ENCODE results near the gene GALNT17. TPM values are rescaled to one million over a fixed set of nuclear protein-coding genes. Genes with fewer than 3 reads are reported as not detected.

Gene GALNT17
- total and polyA plus RNA-seq, 3 experiments from 2014 or later, result not detected

DNA sequence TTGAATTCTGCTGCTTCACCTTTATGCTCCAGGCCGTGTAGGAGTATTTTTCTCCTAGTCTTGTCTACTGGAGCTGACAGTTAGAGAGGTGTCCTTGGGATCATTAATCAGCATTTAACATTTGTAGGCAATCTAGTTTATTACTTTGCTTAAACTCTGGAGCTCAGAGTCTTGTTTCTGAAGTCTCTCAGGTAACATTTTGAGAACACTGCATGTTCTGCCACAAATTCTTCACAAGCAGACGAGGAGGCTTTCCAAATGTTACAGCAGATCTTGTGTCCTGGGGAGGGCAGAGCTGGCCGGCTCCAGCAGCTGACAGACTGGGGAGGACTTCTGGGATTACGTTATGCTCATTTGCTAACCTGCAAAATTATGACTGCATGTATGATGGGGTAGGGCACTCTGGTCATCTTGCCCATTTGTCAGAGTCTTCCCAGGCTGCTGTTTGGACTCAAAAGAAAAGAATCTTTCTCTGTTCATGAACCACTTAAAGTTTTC, 50.5 kb downstream of the GALNT17 start:
- ChIA-PET POLR2A (no interaction called here), CTCF (no interaction called here)
- Histone ChIP-seq H3K36me3 (ENCODE audit: insufficient read depth, low read length) (no peaks in the 10 kb centered on the region), H3K9me3 (ENCODE audit: low read length) (no peaks in the 10 kb centered on the region), H3K4me1 (ENCODE audit: insufficient read depth, low read length) (no peaks in the 10 kb centered on the region), H3K4me3 (ENCODE audit: low read length) (no peak overlapping the region), H3K27me3 (ENCODE audit: insufficient read depth, low read length, poor library complexity, severe bottlenecking) (no peaks in the 10 kb centered on the region), H3K27ac (ENCODE audit: low read depth, low read length) (no peak overlapping the region)
- no peak for DNase-seq
- Mint-ChIP-seq H3K9me3 (peaks cover 3 to 17% (median 11%) of the 10 kb centered on the region in 5 donors), H3K4me3 (no peak overlapping the region), H3K36me3 (peaks cover 0 to 2% (median 0%) of the 10 kb centered on the region in 3 donors), H3K27ac (no peak overlapping the region), H3K27me3 (peaks cover 0 to 2% of the 10 kb centered on the region in 2 donors), H3K4me1 (no peaks in the 10 kb centered on the region)

DNA sequence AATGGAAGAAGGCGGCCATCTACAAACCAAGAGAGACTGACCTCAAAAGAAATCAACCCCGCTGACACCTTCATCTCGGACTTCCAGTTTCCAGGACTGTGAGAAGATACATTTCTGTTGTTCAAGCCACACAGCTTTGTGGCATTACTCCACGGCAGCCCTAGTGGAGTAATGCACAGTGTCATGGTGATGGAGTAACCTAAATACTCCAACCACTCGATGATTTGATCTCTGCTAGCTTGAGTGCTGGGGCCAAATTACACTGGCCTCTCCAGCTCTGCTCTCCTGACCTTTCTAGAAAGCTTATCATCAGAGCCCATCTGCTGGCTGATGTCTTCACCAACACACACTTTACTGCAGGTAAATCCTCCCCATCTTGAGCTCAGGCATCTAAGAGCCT, 52.2 kb downstream of the GALNT17 start:
- no peak overlapping the region for H3K27ac Mint-ChIP-seq

GRCh38 chr7:71184609-71185008, 52.7 kb downstream of the GALNT17 start:
- H3K36me3 Mint-ChIP-seq, result peaks cover 0 to 2% (median 0%) of the 10 kb centered on the region in 3 donors
- no peaks in the 10 kb centered on the region for H3K9me3 ChIP-seq (ENCODE audit: low read length)
- no peaks in the 10 kb centered on the region for H3K4me1 ChIP-seq (ENCODE audit: insufficient read depth, low read length)
- no peak overlapping the region for H3K27ac Mint-ChIP-seq
- POLR2A ChIA-PET, result no interaction called here
- H3K4me1 Mint-ChIP-seq, result no peaks in the 10 kb centered on the region
- H3K27me3 ChIP-seq (ENCODE audit: insufficient read depth, low read length, poor library complexity, severe bottlenecking), result no peaks in the 10 kb centered on the region
- CTCF ChIA-PET, result no interaction called here
- H3K36me3 ChIP-seq (ENCODE audit: insufficient read depth, low read length), result no peaks in the 10 kb centered on the region
- H3K27me3 Mint-ChIP-seq, result peaks cover 0 to 2% of the 10 kb centered on the region in 2 donors
- no peak overlapping the region for H3K4me3 ChIP-seq (ENCODE audit: low read length)
- DNase-seq, result no peak
- H3K27ac ChIP-seq (ENCODE audit: low read depth, low read length), result no peak overlapping the region
- H3K9me3 Mint-ChIP-seq, result peaks cover 8 to 26% (median 16%) of the 10 kb centered on the region in 5 donors
- no peak overlapping the region for H3K4me3 Mint-ChIP-seq

More for the DNA sequence above, 52.2 kb downstream of the GALNT17 start:
- no peak for DNase-seq
- Mint-ChIP-seq H3K36me3 (peaks cover 0 to 2% (median 0%) of the 10 kb centered on the region in 3 donors), H3K4me1 (no peaks in the 10 kb centered on the region), H3K4me3 (no peak overlapping the region), H3K27me3 (peaks cover 0 to 2% of the 10 kb centered on the region in 2 donors), H3K9me3 (peaks cover 4 to 22% (median 16%) of the 10 kb centered on the region in 5 donors)
- Histone ChIP-seq H3K4me1 (ENCODE audit: insufficient read depth, low read length) (no peaks in the 10 kb centered on the region), H3K4me3 (ENCODE audit: low read length) (no peak overlapping the region), H3K9me3 (ENCODE audit: low read length) (no peaks in the 10 kb centered on the region), H3K36me3 (ENCODE audit: insufficient read depth, low read length) (no peaks in the 10 kb centered on the region), H3K27me3 (ENCODE audit: insufficient read depth, low read length, poor library complexity, severe bottlenecking) (no peaks in the 10 kb centered on the region), H3K27ac (ENCODE audit: low read depth, low read length) (no peak overlapping the region)
- ChIA-PET POLR2A (no interaction called here), CTCF (no interaction called here)

DNA sequence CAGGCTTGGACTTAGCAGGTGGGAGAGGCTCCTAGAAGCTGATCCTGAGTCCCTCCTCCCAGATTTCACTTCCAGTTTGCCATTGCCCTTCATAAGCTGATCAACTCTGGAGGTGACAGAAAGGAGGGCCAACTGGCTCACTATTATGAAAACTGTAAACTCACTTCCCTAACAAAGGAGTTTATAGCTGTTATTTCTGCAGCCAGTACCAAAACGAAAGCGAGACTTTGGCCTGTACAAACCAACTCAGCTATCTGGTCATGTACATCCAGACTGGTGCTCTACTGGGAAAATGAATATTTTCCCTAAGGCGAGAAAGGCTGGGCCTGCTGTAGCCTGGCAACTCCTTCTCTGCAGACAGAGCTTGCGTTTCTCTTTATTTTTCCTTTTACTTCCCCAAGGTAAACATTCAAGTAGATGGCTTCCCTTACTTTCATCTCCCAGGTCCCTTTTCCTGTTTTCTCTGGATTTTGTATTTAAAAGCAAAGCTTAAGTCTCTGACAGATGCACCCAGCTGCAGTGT, 54.7 kb downstream of the GALNT17 start:
- Histone ChIP-seq H3K4me1 (ENCODE audit: insufficient read depth, low read length) (no peaks in the 10 kb centered on the region), H3K27me3 (ENCODE audit: insufficient read depth, low read length, poor library complexity, severe bottlenecking) (no peaks in the 10 kb centered on the region), H3K36me3 (ENCODE audit: insufficient read depth, low read length) (no peaks in the 10 kb centered on the region), H3K9me3 (ENCODE audit: low read length) (no peaks in the 10 kb centered on the region), H3K27ac (ENCODE audit: low read depth, low read length) (no peak overlapping the region), H3K4me3 (ENCODE audit: low read length) (no peak overlapping the region)
- POLR2A ChIA-PET, result no interaction called here
- Mint-ChIP-seq H3K9me3 (peaks cover 10 to 31% (median 18%) of the 10 kb centered on the region in 5 donors), H3K27ac (no peak overlapping the region), H3K4me1 (no peaks in the 10 kb centered on the region), H3K27me3 (no peaks in the 10 kb centered on the region), H3K36me3 (no peaks in the 10 kb centered on the region), H3K4me3 (no peak overlapping the region)
- DNase-seq, result no peak
- CTCF ChIA-PET, result no interaction called here

GRCh38 chr7:71191771-71192170, 59.8 kb downstream of the GALNT17 start:
- no peak for DNase-seq
- CTCF ChIA-PET, result no interaction called here
- H3K36me3 ChIP-seq (ENCODE audit: insufficient read depth, low read length), result no peaks in the 10 kb centered on the region
- Mint-ChIP-seq H3K9me3 (peaks cover 9 to 33% (median 15%) of the 10 kb centered on the region in 5 donors), H3K4me3 (no peak overlapping the region), H3K4me1 (no peaks in the 10 kb centered on the region), H3K27ac (no peak overlapping the region), H3K27me3 (no peaks in the 10 kb centered on the region), H3K36me3 (no peaks in the 10 kb centered on the region)
- no peak overlapping the region for H3K27ac ChIP-seq (ENCODE audit: low read depth, low read length)
- H3K4me3 ChIP-seq (ENCODE audit: low read length), result no peak overlapping the region
- no peaks in the 10 kb centered on the region for H3K27me3 ChIP-seq (ENCODE audit: insufficient read depth, low read length, poor library complexity, severe bottlenecking)
- POLR2A ChIA-PET, result no interaction called here
- H3K4me1 ChIP-seq (ENCODE audit: insufficient read depth, low read length), result no peaks in the 10 kb centered on the region
- no peaks in the 10 kb centered on the region for H3K9me3 ChIP-seq (ENCODE audit: low read length)

- no peak overlapping the region for H3K4me3 Mint-ChIP-seq
- H3K9me3 Mint-ChIP-seq, result peaks cover 8 to 29% (median 19%) of the 10 kb centered on the region in 5 donors
- Histone ChIP-seq H3K4me1 (ENCODE audit: insufficient read depth, low read length) (no peaks in the 10 kb centered on the region), H3K27me3 (ENCODE audit: insufficient read depth, low read length, poor library complexity, severe bottlenecking) (no peaks in the 10 kb centered on the region), H3K36me3 (ENCODE audit: insufficient read depth, low read length) (no peaks in the 10 kb centered on the region), H3K27ac (ENCODE audit: low read depth, low read length) (no peak overlapping the region), H3K9me3 (ENCODE audit: low read length) (no peaks in the 10 kb centered on the region), H3K4me3 (ENCODE audit: low read length) (no peak overlapping the region)
- POLR2A ChIA-PET, result no interaction called here
- no peaks in the 10 kb centered on the region for H3K36me3 Mint-ChIP-seq
- no peaks in the 10 kb centered on the region for H3K4me1 Mint-ChIP-seq
- H3K27me3 Mint-ChIP-seq, result no peaks in the 10 kb centered on the region
- DNase-seq, result no peak
- no peak overlapping the region for H3K27ac Mint-ChIP-seq
- CTCF ChIA-PET, result no interaction called here
These were observed 61.3 kb downstream of the GALNT17 start for GRCh38 chr7:71193099-71193810.

DNA sequence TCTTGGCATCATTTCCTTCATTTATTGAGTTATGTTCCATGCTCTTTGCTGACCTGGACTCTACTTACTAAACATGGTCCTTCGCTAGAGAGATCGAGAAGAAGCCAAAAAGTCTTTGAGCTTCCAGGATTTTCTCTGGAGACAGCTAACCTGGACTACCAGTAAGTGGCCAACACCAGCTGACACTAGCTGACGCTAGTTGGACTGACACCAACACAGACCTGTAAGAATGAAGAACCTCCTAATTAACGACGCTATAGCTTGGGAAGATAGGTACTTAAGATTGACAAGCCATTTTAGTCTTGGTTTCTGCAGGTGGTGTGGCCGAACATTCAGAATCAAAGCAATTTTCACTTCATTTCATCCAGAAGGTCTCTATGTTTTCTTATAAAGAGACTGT, 66.4 kb downstream of the GALNT17 start:
- Mint-ChIP-seq H3K9me3 (peaks cover 0 to 19% (median 9%) of the 10 kb centered on the region in 5 donors), H3K4me3 (no peak overlapping the region), H3K27ac (no peak overlapping the region), H3K36me3 (no peaks in the 10 kb centered on the region), H3K27me3 (no peaks in the 10 kb centered on the region), H3K4me1 (no peaks in the 10 kb centered on the region)
- H3K4me3 ChIP-seq (ENCODE audit: low read length), result no peak overlapping the region
- H3K36me3 ChIP-seq (ENCODE audit: insufficient read depth, low read length), result no peaks in the 10 kb centered on the region
- ChIA-PET POLR2A (no interaction called here), CTCF (no interaction called here)
- no peak for DNase-seq
- H3K4me1 ChIP-seq (ENCODE audit: insufficient read depth, low read length), result no peaks in the 10 kb centered on the region
- no peaks in the 10 kb centered on the region for H3K9me3 ChIP-seq (ENCODE audit: low read length)
- no peaks in the 10 kb centered on the region for H3K27me3 ChIP-seq (ENCODE audit: insufficient read depth, low read length, poor library complexity, severe bottlenecking)
- H3K27ac ChIP-seq (ENCODE audit: low read depth, low read length), result no peak overlapping the region

DNA sequence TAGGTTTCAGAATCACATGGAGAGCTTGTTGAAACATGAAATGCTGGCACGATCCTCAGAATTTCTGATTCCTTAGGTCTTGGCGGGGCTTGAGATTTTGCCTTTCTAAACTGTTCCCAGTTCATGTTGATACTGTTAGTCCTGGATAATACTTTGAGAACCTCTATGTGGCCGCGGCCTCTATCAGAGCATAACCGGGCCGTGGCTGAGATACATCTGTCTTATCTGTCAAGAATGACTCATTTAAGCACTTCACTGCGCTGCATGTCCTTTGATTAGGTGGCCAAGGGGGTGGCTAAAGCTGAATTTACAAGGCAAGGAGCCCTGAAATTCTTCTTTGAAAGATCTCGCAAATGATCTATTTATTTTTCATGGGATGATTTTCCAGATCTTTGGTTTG, 66.9 kb downstream of the GALNT17 start:
- no peak overlapping the region for H3K4me3 Mint-ChIP-seq
- H3K36me3 ChIP-seq (ENCODE audit: insufficient read depth, low read length), result no peaks in the 10 kb centered on the region
- H3K9me3 Mint-ChIP-seq, result peaks cover 2 to 24% (median 9%) of the 10 kb centered on the region in 5 donors
- H3K27ac ChIP-seq (ENCODE audit: low read depth, low read length), result no peak overlapping the region
- POLR2A ChIA-PET, result no interaction called here
- no peak for DNase-seq
- no peaks in the 10 kb centered on the region for H3K36me3 Mint-ChIP-seq
- H3K27ac Mint-ChIP-seq, result no peak overlapping the region
- H3K27me3 ChIP-seq (ENCODE audit: insufficient read depth, low read length, poor library complexity, severe bottlenecking), result no peaks in the 10 kb centered on the region
- no peaks in the 10 kb centered on the region for H3K27me3 Mint-ChIP-seq
- CTCF ChIA-PET, result no interaction called here
- H3K4me1 Mint-ChIP-seq, result no peaks in the 10 kb centered on the region
- H3K4me3 ChIP-seq (ENCODE audit: low read length), result no peak overlapping the region
- H3K4me1 ChIP-seq (ENCODE audit: insufficient read depth, low read length), result no peaks in the 10 kb centered on the region
- no peaks in the 10 kb centered on the region for H3K9me3 ChIP-seq (ENCODE audit: low read length)

Measured in CD8-positive, alpha-beta memory T cell (primary cell).